ENCODE measurements around the gene TMEM171.
A peak's percentile ranks its signal among the peaks of the same experiment; 100 is the strongest.

TMEM171 gene

DNA sequence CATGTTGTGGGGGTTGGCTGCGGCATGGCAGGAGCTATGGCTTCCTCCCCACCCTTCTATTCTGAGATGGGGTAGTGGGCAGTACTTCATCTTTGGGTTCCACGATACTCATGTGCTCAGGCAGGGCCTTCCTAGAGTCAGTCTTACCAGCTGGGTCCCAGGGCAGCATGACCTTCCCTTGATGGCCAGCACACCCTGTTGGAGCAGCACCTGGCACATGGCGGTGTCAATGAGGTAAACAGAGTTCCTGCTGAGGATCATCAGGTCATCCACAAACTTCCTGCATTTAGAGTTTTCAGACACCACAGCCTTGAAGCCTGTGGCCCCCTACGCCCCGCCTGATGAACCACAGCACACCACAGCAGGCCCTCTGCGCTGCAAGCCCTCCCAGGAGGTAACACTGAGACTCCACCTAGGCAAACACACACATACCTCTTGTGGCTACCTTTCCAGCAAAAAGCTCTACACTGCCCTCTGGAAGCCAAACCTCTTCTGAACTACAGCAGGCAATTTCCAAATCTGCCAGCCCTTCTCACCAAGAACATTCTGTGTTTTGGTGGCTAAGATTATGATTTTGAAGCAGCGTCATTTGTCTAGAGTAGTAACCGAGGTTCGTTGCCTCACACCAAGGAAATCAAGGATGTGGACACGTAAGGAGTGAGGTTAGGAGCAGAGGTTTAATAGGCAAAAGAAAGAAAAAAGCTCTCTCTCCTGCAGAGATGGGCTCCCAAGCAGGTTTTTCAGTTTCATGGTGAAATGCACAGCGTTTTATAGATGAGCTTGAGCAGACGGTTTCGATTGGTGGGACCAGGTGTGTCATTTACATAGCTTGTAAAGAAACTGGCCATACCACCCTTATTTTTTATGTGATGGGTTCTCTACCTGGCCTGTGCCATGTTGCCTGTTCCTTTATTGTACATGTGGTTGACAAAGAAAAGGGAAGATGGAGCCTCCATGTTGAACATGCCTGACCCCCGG, 32.3 kb downstream of the TMEM171 start:
- peak; percentile 5 for DNase-seq (ENCODE audit: low spot score)

DNA sequence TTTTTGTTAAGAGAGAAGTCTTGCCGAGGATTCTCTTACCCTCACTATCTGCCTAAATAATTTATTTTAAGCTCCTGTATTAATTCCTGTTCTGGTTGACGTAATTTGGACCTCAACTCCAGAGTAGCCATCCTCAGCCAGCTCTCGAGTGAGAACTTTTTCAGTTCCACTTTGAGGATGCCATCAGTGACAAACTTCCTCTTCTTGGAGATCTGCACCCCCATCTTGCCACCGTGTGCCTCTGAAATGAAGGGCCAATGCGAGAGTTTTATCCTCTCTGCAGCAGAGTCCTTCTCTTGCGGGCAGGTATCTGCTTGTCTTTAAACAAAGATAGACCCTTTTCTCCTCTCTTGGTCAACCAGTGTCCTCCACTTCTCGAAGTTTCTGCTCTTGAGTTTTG, 33.1 kb downstream of the TMEM171 start:
- DNase-seq (ENCODE audit: low spot score), result no peak

DNA sequence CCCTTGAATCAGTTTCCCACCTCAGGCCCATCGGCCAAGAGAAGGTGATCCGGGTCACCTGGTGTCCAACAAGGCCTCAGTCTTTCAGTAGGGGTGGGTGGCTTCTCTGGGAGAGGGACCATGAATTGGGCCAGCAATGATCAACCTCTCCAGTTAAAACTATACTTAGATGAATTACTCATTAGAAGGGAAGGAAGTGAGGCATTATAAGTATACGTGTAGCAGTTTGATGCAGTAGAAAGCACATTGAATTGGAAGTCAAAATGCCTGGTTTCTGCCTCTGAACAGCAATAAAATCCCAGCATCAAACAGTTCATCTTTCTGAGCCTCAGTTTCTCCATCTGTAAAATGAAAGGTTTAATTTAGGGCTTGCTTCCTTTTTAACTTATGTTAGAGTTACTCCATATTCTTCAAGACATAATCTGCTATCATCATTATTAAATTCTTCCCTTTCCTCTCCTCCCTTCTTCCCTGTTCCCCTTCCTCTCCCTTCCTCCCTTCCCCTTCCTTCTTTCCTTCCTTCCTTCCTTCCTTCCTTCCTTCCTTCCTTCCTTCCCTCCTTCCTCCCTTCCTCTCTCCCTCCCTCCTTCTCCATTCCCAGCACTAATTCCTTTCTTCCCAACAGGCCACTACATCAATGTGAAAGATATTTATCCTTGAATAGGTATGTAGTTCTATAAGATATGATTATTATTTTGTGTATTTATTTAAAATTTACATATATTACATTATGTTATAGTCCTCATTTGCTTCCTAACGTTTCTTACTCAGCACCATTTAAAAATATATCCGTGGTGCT, 34.0 kb downstream of the TMEM171 start:
- no peak for DNase-seq (ENCODE audit: low spot score)

GRCh38 chr5:73155271-73156222, 35.2 kb downstream of the TMEM171 start:
- no peak for DNase-seq (ENCODE audit: low spot score)

GRCh38 chr5:73157414-73158303, 37.3 kb downstream of the TMEM171 start:
- DNase-seq (ENCODE audit: low spot score), result no peak

DNA sequence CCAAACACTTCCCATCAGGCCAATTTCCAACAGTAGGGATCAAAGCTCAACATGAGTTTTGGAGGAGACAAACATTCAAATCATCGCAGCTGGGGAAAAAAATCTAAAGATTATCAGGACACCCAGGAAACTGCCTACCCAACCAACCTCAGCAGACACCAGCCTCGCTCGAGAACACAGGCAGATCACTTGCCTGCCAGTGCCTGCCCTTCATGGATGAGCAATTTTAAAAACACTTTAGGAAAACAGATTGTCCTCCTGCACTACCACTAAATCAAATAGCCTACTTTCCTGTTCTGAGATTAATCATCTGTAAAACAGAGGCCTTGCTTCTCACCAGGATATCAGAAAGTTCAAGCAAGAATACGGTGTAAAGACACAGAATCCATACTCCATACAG, 37.9 kb downstream of the TMEM171 start:
- no peak for DNase-seq (ENCODE audit: low spot score)

- no peak for DNase-seq (ENCODE audit: low spot score)
Observed at GRCh38 chr5:73160239-73160671, 39.9 kb downstream of the TMEM171 start.

GRCh38 chr5:73170522-73170921, 50.1 kb downstream of the TMEM171 start:
- peak; percentile 37 for DNase-seq (ENCODE audit: low spot score)

GRCh38 chr5:73171495-73171894, 51.1 kb downstream of the TMEM171 start:
- DNase-seq (ENCODE audit: low spot score), result no peak

GRCh38 chr5:73172951-73173350, 52.6 kb downstream of the TMEM171 start, which contains the start of gene TMEM174:
TMEM174 (plus strand) TSS chr5:73173193; CDS start chr5:73173244, 51 bp downstream.
- DNase-seq (ENCODE audit: low spot score), result no peak

DNA sequence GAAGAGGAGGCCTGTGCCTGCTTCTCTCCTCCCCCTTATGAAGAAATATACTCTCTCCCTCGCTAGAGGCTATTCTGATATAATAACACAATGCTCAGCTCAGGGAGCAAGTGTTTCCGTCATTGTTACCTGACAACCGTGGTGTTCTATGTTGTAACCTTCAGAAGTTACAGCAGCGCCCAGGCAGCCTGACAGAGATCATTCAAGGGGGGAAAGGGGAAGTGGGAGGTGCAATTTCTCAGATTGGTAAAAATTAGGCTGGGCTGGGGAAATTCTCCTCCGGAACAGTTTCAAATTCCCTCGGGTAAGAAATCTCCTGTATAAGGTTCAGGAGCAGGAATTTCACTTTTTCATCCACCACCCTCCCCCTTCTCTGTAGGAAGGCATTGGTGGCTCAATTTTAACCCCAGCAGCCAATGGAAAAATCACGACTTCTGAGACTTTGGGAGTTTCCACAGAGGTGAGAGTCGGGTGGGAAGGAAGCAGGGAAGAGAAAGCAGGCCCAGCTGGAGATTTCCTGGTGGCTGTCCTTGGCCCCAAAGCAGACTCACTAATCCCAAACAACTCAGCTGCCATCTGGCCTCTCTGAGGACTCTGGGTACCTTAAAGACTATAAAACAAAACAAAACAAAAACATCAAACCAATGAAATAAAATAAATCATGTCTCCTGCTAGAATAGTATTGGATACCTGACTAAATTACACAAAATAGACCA, 53.9 kb downstream of the TMEM171 start:
- no peak for DNase-seq (ENCODE audit: low spot score)

DNA sequence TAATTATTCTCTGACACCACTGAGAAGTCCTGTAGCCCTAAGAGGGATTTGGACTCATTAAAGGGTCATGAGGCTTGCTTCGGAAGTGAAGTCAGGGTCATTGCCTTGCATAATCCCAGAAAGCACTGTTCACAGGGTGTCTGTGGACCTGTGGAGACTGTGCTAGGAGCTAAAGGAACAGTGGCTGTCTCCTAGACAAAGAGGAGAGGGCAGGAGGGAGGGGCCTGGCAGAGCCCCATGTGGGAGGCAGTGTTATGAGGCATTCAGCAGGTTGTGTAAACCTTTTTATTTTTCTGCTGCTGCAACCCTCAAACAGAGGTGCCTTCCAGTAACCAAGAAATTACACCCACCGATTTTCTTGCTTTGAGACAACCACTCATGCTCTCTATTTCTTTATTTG, 55.9 kb downstream of the TMEM171 start:
- no peak for DNase-seq (ENCODE audit: low spot score)

DNA sequence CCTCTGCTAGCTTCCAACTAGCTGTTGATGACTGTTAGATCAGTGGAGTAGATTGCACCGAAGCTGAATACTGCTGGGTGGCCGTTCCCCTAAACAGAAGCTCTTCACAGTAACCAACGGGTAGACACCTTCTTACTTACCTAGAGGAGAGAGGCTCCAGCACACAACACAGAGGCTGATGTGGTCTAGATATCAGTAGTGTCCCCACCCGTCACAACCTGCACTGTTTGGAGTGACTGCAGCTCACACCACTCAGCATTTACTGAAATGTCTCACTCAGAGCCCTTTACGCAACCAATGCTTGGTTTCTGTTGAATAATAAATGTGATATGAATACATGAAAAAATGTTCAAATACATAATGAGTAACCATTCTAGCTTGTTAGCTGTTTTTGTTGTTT, 57.9 kb downstream of the TMEM171 start:
- DNase-seq (ENCODE audit: low spot score), result no peak

GRCh38 chr5:73179730-73180129, 59.4 kb downstream of the TMEM171 start:
- DNase-seq (ENCODE audit: low spot score), result no peak

DNA sequence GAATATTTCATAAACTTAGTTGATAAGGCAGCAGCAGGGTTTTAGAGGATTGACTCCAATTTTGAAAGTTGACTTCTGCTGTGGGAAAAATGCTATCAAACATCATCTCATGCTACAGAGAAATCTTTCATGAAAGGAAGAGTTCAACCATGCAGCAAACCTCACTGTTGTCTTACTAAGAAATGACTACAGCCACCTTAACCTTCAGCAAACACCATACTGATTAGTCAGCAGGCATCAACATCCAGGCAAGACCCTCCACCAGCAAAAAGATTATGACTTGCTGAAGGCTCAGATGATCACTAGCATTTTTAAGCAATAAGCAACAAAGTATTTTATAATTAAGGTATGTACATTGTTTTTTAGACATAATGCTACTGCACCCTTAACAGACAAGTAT, 60.2 kb downstream of the TMEM171 start:
- DNase-seq (ENCODE audit: low spot score), result no peak
